Stimulated activated CD4-positive, alpha-beta T cell treated with anti-CD3 and anti-CD28 coated beads, Interleukin-12 subunit alpha, Interleukin-12 subunit beta, amount 100 ng/mL, for 48 hours (primary cell): ENCODE measurements around the gene PIWIL4.
"Not testable (repeated sequence)": the region's sequence is repeated elsewhere in the genome, so short reads cannot be mapped to it uniquely, and the experiment has no call there.

Source experiments
- DNase-seq, 3 donors: peaks; one replicate each; pipeline ENCODE4 v3.0.0-alpha.2; 2020; ENCODE audit warnings: low read depth in 2 of 3, low spot score in 1 of 3

PIWIL4 gene

DNA sequence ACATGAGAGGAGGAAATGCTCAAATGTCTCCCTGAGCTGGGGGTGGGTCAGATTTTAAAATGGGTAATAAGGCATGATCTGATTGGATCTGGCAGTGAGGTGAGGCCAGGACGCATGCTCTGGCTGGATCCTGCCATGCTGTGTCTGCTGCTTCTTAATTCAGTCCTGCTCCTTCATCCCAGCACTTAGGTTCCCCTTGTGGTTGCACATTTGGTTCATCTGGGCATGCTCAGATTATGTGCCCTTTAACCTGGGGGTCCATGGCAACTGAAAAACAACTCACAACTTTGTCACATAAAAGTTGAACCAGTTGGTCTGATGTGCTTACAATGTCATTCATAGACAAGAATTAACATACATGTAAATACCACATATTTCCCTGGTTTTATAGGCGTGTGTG is 67.9 kb downstream of the PIWIL4 start:
- no peak for DNase-seq

- DNase-seq, result no peak
These were observed 69.3 kb downstream of the PIWIL4 start for GRCh38 chr11:94636388-94636949.

- no peak for DNase-seq
These were observed 71.2 kb downstream of the PIWIL4 start for GRCh38 chr11:94638301-94638901.

- no peak for DNase-seq
These were observed 71.8 kb downstream of the PIWIL4 start for GRCh38 chr11:94638902-94639373.

- DNase-seq, result no peak
These were observed 72.9 kb downstream of the PIWIL4 start for GRCh38 chr11:94639901-94640721.

DNA sequence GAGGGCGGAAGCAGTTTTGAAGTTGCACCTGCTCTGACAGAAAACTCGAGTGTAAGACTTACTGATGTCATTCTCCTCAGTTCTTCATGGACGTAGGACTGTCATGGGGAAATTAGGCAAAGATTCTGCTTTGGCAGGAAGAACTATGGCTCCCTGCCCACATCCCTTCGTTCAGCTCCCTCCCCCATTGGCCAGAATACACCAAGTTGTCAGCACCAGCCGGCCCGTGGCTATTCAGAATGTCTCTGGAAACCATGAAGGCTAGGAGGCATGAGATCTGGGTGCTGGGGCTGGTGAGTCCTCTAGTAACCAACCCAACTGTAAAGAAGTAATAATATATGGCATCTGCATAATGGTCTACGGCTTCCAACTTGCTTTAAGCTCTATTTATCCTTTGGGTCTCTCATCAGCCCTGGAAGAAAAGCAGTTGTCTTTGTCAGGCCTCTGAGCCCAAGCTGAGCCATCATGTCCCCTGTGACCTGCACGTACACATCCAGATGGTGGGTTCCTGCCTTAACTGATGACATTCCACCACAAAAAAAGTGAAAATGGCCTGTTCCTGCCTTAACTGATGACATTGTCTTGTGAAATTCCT is 74.1 kb downstream of the PIWIL4 start:
- DNase-seq, result no peak

DNA sequence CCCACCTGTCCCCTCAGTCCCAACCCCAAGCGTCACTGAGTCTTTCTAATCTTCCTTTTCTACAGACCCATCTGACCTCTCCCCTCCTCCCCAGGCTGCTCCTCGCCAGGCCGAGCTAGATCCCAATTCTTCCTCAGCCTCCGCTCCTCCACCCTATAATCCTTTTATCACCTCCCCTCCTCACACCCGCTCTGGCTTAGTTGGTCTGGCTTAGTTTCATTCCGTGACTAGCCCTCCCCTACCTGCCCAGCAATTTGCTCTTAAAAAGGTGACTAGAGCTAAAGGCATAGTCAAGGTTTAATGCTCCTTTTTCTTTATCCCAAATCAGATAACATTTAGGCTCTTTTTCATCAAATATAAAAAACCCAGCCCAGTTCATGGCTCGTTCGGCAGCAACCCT is 76.0 kb downstream of the PIWIL4 start:
- DNase-seq, result not testable (repeated sequence)

DNA sequence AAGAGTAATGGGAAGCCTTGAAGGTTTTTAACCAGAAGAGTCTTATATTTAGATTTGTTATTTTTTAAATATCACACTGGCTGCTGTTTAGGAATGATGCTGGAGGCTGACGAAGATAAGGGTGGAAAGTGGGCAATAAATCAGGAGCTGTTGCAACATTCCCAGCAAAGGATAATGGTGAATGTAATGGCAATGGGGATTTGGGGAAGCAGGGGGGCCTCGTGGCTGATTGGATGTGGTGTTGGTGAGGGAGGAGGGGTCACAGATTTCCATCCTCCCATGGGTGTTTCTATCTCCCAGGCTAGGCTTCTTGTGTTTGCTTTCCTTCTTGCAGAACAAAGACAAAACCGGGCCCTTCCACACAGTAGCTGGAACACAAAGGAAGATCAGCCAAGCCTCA is 80.8 kb downstream of the PIWIL4 start:
- no peak for DNase-seq

GRCh38 chr11:94648789-94649188 is 81.6 kb downstream of the PIWIL4 start:
- DNase-seq, result no peak

DNA sequence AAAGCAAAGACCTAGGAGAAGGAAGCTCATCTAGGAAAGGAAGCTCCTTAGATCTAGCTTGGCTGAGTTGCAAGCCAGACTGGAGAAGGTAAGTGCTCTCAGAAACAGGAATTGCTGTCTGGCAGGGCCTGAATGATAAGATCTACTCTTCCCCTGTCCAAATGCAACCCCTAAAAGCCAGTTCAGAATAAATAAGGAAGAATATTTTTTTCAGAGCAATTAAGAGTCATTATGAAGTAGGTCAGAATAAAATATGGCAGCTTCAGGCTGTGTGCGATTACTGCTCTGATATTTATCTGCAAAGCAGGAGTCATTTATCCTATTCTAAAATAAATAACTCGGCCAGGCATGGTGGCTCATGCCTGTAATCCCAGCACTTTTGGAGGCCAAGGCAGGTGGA is 82.1 kb downstream of the PIWIL4 start:
- DNase-seq, result no peak

- DNase-seq, result no peak
These were observed 82.9 kb downstream of the PIWIL4 start for GRCh38 chr11:94649964-94650623.

DNA sequence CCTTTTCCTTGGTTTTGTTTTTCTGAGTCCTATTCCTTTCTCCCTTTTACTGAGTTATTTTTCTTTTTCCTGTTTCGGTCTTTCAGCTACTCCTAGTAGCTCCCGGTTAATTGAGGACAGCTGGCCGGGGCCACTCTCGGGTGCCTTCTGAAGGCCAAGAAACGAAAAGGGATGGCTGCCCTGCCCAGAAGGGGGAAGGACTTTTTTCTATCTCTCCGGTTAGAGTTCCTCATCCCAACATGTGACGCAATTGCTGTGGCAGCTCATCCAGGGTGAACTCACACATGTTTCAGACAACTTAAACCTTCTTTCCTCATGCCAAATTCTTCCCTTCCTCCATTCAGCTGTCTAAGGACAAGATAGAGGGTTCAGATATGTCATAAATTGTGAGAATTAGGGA is 83.6 kb downstream of the PIWIL4 start:
- DNase-seq, result no peak

DNA sequence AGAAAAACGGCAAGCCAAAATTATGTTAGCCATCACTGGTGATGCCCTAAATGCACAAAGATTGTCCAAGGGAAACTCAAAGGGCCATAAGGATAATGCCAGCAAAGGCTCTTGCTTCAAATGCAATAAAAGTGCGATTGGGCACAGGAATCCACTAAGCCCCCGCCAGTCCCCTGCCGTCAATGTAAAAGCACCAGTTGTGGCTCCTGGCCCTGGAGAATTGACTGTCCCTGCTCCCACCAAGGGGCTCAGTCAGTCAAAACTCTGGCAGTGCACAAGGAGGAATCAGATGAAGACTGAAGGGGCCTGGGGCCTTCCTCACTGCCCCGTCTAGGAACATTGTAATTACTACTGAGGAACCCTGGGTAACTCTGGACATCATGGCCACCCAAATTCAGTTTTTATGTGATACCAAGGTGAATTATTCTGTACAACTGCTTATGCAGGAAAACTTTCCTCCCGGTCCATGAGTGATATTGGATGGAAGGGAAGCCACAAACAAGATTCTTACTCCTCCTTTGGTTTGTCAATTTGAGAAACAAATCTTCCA is 85.6 kb downstream of the PIWIL4 start:
- DNase-seq, result no peak

GRCh38 chr11:94653561-94653960 is 86.4 kb downstream of the PIWIL4 start:
- no peak for DNase-seq

GRCh38 chr11:94654201-94654600 is 87.0 kb downstream of the PIWIL4 start:
- no peak for DNase-seq

DNA sequence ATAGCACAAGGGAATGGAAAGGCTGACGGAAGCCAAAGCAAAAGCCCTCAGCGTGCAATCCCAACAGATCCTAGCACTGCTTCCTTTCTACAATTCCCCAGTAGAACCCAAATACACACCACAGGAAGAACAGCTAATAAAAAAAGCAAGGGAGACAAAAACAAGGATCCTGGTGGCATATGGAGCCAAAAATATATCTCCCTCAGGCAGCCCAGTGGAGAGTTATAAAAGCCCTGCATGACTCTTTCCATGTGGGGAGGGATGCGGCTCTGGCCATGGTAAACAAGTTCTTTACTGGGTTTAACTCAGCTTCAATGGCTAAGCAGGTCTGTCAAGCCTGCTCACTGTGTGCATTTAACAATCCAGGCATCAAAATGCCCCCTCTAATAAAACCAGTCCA is 88.1 kb downstream of the PIWIL4 start:
- no peak for DNase-seq

DNA sequence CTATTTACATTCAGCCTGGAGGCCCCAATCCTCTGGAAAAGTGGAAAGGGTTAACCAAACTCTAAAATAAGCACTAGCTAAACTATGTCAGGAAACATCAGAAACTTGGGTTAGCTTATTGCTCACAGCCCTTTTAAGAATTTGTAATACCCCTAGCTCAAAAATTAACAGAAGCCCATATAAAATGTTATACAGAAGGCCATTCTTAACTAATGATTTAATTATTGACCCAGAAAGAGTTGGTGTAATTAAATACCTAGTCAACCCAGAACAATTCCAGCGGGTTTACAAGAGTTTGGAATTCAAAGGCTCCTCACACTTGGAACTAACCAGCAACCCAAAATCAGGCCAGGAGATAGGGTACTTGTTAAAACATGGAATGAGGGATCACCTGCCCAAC is 88.8 kb downstream of the PIWIL4 start:
- DNase-seq, result no peak

- DNase-seq, result no peak
These were observed 89.8 kb downstream of the PIWIL4 start for GRCh38 chr11:94656968-94657367.

- no peak for DNase-seq
These were observed 90.5 kb downstream of the PIWIL4 start for GRCh38 chr11:94657629-94658028.

DNA sequence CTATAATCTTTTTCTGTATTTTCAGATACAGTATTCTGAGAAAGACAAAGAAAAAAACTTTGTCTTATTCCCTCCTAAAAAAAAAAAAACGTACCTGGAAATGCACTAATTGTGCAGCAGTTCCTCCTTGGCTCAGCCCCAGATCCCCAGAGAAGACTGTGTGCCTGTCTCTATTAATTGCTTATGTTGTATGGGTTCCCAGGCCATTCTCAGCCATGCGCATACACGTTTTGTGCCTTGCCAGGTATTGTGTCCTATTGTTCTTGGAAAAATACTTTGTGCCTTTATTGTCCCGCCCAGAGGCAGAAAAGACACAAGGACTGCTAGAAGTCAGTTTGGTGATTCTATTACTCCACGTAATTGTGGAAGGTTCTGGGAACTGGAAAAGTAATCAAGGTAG is 91.2 kb downstream of the PIWIL4 start:
- DNase-seq, result no peak

- no peak for DNase-seq
These were observed 91.7 kb downstream of the PIWIL4 start for GRCh38 chr11:94658888-94659287.
